Right lobe of liver (tissue), 6 donors: ENCODE measurements around the gene SLC30A9. TPM values are rescaled to one million over a fixed set of nuclear protein-coding genes. Genes with fewer than 3 reads are reported as not detected.

Source experiments
- ATAC-seq, 4 donors: fragments of 200-7000 bp; cut with Tn5 transposase; one replicate each; pipeline ENCODE4 v1.9.1; 2020; ENCODE audit warnings: mild to moderate bottlenecking in 4 of 4, moderate library complexity in 4 of 4
- DNase-seq, 3 donors: peaks; one replicate each; pipeline ENCODE4 v3.0.0-alpha.2; 2020
- H3K27ac ChIP-seq, 3 donors: fragments of 200-600 bp; one replicate each; pipeline ENCODE4 v1.8.0; 2022
- H3K27me3 ChIP-seq, 2 donors: fragments of 200-600 bp; one replicate each; pipeline ENCODE4 v1.8.0; 2022
- H3K36me3 ChIP-seq, 4 donors: fragments of 200-600 bp; sonication (generic) in 1 of 4; one replicate each; pipeline versions ENCODE4 v1.5.1 to v1.8.0; 2017 to 2022; ENCODE audit warnings: control low read depth in 1 of 4
- H3K4me1 ChIP-seq, 4 donors: fragments of 200-600 bp; sonication (generic) in 1 of 4; one replicate each; pipeline versions ENCODE4 v1.5.1 to v1.8.0; 2017 to 2022; ENCODE audit warnings: control low read depth in 1 of 4
- H3K4me3 ChIP-seq, 3 donors: fragments of 200-600 bp; one replicate each; pipeline ENCODE4 v1.8.0; 2022
- H3K9me3 ChIP-seq, 4 donors: fragments of 200-600 bp; sonication (generic) in 1 of 4; one replicate each; pipeline versions ENCODE4 v1.5.1 to v1.8.0; 2017 to 2022; ENCODE audit warnings: control low read depth in 1 of 4
- POLR2A ChIP-seq: fragments of 450-650 bp; IDR thresholded peaks from one replicate; pipeline ENCODE4 v1.6.1; 2017; ENCODE audit warnings: antibody characterized with exemption, mild to moderate bottlenecking
- WGBS: methylation state at CpG from one replicate; pipeline ENCODE4 v1.1.6; 2018; ENCODE audit warnings: low coverage, low lambda C conversion rate; ENCODE audit not compliant: insufficient coverage; ENCODE audit errors: missing lambda C conversion rate; 5-methylcytosine and 5-hydroxymethylcytosine counted together
- intact Hi-C, 2 donors: fragments of 100-400 bp; cut with DNase I; formaldehyde crosslinking; loops; one replicate each; pipeline versions ENCODE4 v1.11.2 to v1.14.1; 2022
- total RNA-seq, 6 experiments: library from RNA; depleted of rRNA in 2 of 6; stranded (reverse); fragments of >200 nt in 2 of 6; fragmentation: NEBNext Ultra II Directional in 3 of 6; extraction: Animal tissue kit (Norgen Biotek cat#: 25700) in 3 of 6; gene quantifications; one replicate each; pipeline versions ENCODE4 v1.1.0 to v1.2.4, GENCODE V29; 2016 to 2023
- TF ChIP-seq, protein P1 (sequence below), 4 donors: fragments of 200-600 bp in 3 of 4; fragments of 450-650 bp in 1 of 4; IDR thresholded peaks; one replicate each; pipeline versions ENCODE4 v1.5.1 to v1.8.0; 2016 to 2022; ENCODE audit warnings: antibody characterized with exemption in 4 of 4, mild to moderate bottlenecking in 2 of 4
- donor health status: DM: no; HTN: yes; CAD: no.
- donor health status: DM: no; HTN: no; CAD: no.
- donor health status: DM: no; HTN: no; CAD: no.
- donor health status: DM: no; HTN: yes; CAD: no.
- donor health status: DM: no; HTN: yes; CAD: no.

The SLC30A9 gene
- total RNA-seq, 6 experiments from 2014 or later = 23.2 to 34.1 (median 25.6) TPM

DNA sequence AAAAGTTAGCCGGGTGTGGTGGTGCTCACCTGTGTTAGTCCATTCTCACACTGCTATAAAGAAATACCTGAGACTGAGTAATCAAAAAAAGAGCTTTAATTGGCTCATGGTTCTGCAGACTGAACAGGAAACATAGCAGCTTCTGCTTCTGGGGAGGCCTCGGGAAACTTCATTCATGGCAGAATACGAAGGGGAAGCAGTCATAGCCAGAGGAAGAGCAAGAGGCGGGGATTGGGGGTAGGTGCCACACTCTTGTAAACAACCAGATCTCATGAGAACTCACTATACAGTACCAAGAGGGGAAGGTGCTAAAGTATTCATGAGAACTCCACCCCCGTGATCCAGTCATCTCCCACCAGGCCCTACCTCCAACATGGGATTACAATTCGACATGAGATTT lies 98.1 kb downstream of the SLC30A9 start:
- 85% methylated on average over 4 of the region's 6 CpGs for WGBS

DNA sequence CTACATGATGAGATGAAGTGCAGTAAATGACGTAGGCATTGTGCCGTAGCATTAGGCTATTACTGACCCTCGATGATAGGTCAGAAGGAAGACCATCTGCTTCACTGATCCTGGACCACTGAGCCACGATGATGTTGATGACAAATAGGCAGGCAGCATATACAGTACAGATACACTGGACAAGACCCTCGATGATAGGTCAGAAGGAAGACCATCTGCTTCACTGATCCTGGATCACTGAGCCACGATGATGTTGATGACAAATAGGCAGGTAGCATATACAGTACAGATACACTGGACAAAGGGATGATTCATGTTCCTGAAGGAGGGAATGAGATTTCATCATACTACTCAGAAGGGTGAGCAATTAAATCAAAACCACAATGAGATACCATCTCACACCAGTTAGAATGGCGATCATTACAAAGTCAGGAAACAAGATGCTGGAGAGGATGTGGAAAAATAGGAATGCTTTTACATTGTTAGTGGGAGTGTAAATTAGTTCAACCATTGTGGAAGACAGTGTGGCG lies 111.2 kb downstream of the SLC30A9 start:
- no peaks in the 10 kb centered on the region for H3K9me3 ChIP-seq
- ATAC-seq (no peak), DNase-seq (no peak)
- H3K4me1 ChIP-seq = no peaks in the 10 kb centered on the region
- TF ChIP-seq, protein P1, sequence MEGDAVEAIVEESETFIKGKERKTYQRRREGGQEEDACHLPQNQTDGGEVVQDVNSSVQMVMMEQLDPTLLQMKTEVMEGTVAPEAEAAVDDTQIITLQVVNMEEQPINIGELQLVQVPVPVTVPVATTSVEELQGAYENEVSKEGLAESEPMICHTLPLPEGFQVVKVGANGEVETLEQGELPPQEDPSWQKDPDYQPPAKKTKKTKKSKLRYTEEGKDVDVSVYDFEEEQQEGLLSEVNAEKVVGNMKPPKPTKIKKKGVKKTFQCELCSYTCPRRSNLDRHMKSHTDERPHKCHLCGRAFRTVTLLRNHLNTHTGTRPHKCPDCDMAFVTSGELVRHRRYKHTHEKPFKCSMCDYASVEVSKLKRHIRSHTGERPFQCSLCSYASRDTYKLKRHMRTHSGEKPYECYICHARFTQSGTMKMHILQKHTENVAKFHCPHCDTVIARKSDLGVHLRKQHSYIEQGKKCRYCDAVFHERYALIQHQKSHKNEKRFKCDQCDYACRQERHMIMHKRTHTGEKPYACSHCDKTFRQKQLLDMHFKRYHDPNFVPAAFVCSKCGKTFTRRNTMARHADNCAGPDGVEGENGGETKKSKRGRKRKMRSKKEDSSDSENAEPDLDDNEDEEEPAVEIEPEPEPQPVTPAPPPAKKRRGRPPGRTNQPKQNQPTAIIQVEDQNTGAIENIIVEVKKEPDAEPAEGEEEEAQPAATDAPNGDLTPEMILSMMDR (IDR thresholded peaks at IDR 0.05) = no peak
- no peak for TF ChIP-seq POLR2A
- no peaks in the 10 kb centered on the region for H3K27me3 ChIP-seq
- intact Hi-C loops = no loop called here
- H3K36me3 ChIP-seq = no peaks in the 10 kb centered on the region
- H3K27ac ChIP-seq = no peak overlapping the region
- whole genome bisulfite sequencing = 88% methylated on average over 8 of the region's 8 CpGs
- no peak overlapping the region for H3K4me3 ChIP-seq

More for the DNA sequence above, 98.1 kb downstream of the SLC30A9 start:
- no peaks in the 10 kb centered on the region for H3K9me3 ChIP-seq
- TF ChIP-seq, protein P1 (IDR thresholded peaks at IDR 0.05) = no peak
- no peaks in the 10 kb centered on the region for H3K27me3 ChIP-seq
- intact Hi-C loops = no loop called here
- no peak overlapping the region for H3K4me3 ChIP-seq
- no peaks in the 10 kb centered on the region for H3K36me3 ChIP-seq
- DNase-seq (no peak), ATAC-seq (no peak)
- no peaks in the 10 kb centered on the region for H3K4me1 ChIP-seq
- no peak overlapping the region for H3K27ac ChIP-seq

DNA sequence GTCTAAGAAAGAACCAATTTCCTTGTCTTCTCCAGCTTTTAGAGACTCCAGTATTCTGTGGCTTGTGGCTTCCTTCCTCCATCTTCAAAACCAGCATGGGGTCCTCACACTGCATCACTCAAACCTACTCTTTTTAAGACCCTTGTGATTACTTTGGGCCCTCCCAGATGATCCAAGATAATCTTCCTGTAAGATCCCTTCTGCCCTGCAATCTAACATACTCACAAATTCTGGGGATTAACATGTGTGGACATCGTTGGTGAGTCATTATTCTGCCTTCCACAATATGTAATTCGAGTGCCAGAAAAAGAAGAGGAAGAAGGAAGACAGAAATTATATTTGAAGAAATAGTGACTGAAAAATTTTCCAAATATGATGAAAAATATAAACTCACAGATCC lies 114.2 kb downstream of the SLC30A9 start:
- H3K4me3 ChIP-seq = no peak overlapping the region
- no peaks in the 10 kb centered on the region for H3K27me3 ChIP-seq
- no peaks in the 10 kb centered on the region for H3K36me3 ChIP-seq
- no peak overlapping the region for H3K27ac ChIP-seq
- H3K4me1 ChIP-seq = no peaks in the 10 kb centered on the region
- no peak for ATAC-seq
- DNase-seq = no peak
- no peaks in the 10 kb centered on the region for H3K9me3 ChIP-seq
- intact Hi-C loops = no loop called here
- 20% methylated on average over 2 of the region's 2 CpGs for WGBS
- TF ChIP-seq, protein P1 (IDR thresholded peaks at IDR 0.05) = no peak
- TF ChIP-seq POLR2A = no peak

DNA sequence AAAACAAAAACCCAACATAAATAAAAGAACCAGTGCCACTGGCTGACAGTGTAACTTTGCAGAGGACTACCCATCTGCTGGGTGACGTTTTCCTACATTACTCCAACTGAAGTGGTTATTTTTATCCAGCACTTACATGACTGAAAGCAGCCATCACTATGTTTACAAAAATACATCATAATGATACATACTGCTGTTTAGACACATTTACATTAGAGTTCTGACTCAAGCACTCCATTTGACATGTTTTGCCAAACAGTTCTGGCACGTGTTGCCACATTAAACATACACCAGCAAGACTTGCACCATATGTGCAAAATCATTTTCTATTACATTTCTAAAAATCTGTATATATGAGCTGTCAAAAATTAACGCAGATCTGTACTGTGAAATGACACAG lies 122.5 kb downstream of the SLC30A9 start:
- no peaks in the 10 kb centered on the region for H3K4me1 ChIP-seq
- TF ChIP-seq POLR2A = no peak
- TF ChIP-seq, protein P1 (IDR thresholded peaks at IDR 0.05) = no peak
- 51% methylated on average over 3 of the region's 3 CpGs for WGBS
- H3K9me3 ChIP-seq = no peaks in the 10 kb centered on the region
- DNase-seq = no peak
- no peak overlapping the region for H3K27ac ChIP-seq
- no peak overlapping the region for H3K4me3 ChIP-seq
- ATAC-seq = no peak
- H3K27me3 ChIP-seq = no peaks in the 10 kb centered on the region
- intact Hi-C loops = no loop called here
- no peaks in the 10 kb centered on the region for H3K36me3 ChIP-seq

DNA sequence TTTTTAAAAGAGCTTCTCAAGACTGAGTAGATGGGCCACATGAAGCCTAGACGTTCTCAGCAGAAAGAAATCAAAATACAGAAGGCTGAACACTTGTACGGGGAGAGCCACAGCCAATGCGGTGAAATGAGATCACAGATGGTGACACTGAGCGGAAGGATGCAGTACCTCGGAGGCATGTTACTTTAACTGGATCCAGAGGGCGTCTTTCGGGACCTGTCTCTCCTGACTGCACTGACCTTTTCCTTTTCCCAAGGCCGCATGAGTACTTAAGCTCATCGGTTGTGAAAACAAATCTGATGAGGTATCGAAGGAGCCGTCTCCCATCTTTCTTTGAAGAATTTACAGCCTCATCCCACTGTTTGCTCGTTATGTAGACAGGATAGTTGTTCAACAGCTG lies 129.6 kb downstream of the SLC30A9 start:
- no peaks in the 10 kb centered on the region for H3K4me1 ChIP-seq
- WGBS = 58% methylated on average over 11 of the region's 12 CpGs
- DNase-seq = no peak
- no peaks in the 10 kb centered on the region for H3K36me3 ChIP-seq
- H3K27me3 ChIP-seq = no peaks in the 10 kb centered on the region
- intact Hi-C loops = no loop called here
- no peak overlapping the region for H3K4me3 ChIP-seq
- no peak overlapping the region for H3K27ac ChIP-seq
- no peaks in the 10 kb centered on the region for H3K9me3 ChIP-seq
- TF ChIP-seq, protein P1 (IDR thresholded peaks at IDR 0.05) = no peak
- no peak for TF ChIP-seq POLR2A
- no peak for ATAC-seq
